IMR-90 (cell line): ENCODE measurements around the gene MRC2. TPM values are rescaled to one million over a fixed set of nuclear protein-coding genes. Genes with fewer than 3 reads are reported as not detected.
A peak's percentile ranks its signal among the peaks of the same experiment; 100 is the strongest.

Source experiments
- ATAC-seq: fragments of 200-7000 bp; cut with Tn5 transposase; 2 replicates; pipeline ENCODE4 v1.9.1; 2020; ENCODE audit warnings: low read depth, mild to moderate bottlenecking, moderate library complexity
- BruUV-seq: library from RNA; stranded (reverse); fragments of 400-500 nt; replicated peaks from 2 replicates; lab custom pipeline; 2021; lab: Mats Ljungman, UMichigan
- CTCF ChIA-PET: fragments of 300-600 bp; formaldehyde crosslinking; extraction: SDS; loops from one replicate; lab custom pipeline; 2021; ENCODE audit warnings: antibody characterized with exemption; lab: Yijun Ruan, JAX
- POLR2A ChIA-PET: fragments of 300-600 bp; sonication (Branson Sonifier 250); formaldehyde crosslinking; loops from one replicate; lab custom pipeline; 2022; ENCODE audit warnings: antibody characterized with exemption; ENCODE audit not compliant: unreplicated experiment; lab: Charles Lee
- DNase-seq: peaks from one replicate; pipeline ENCODE4 v3.0.0; 2013
- H2AFZ ChIP-seq: replicated peaks from 2 replicates; pipeline ENCODE3; 2013; ENCODE audit warnings: low read length, mild to moderate bottlenecking; ENCODE audit not compliant: poor library complexity
- H2AK5ac ChIP-seq: 2 replicates; pipeline ENCODE4 v1.6.1; 2013; ENCODE audit warnings: low read depth, low read length, inconsistent platforms
- H2AK9ac ChIP-seq: replicated peaks from 2 replicates; pipeline ENCODE3; 2013; ENCODE audit warnings: mild to moderate bottlenecking, low read depth, low read length, moderate library complexity; ENCODE audit not compliant: poor library complexity
- H2BK120ac ChIP-seq: 2 replicates; pipeline ENCODE4 v1.6.1; 2013; ENCODE audit warnings: low read depth, low read length, inconsistent platforms
- H2BK15ac ChIP-seq: 3 replicates; pipeline ENCODE4 v1.6.1; 2013; ENCODE audit warnings: low read depth, low read length, inconsistent platforms
- H2BK20ac ChIP-seq: 2 replicates; pipeline ENCODE4 v1.6.1; 2013; ENCODE audit warnings: low read depth, mild to moderate bottlenecking, inconsistent platforms, low read length, moderate library complexity
- H2BK5ac ChIP-seq: 2 replicates; pipeline ENCODE4 v1.6.1; 2013; ENCODE audit warnings: mild to moderate bottlenecking, low read depth, low read length, inconsistent platforms; ENCODE audit not compliant: poor library complexity, severe bottlenecking
- H3K14ac ChIP-seq: replicated peaks from 2 replicates; pipeline ENCODE4 v1.6.1; 2013; ENCODE audit warnings: low read depth, low read length, inconsistent platforms
- H3K18ac ChIP-seq: 2 replicates; pipeline ENCODE4 v1.6.1; 2013; ENCODE audit warnings: low read depth, low read length, control low read depth
- H3K23ac ChIP-seq: 2 replicates; pipeline ENCODE4 v1.6.1; 2013; ENCODE audit warnings: low read depth, low read length, inconsistent platforms
- H3K27ac ChIP-seq: 2 replicates; pipeline ENCODE4 v1.5.1; 2013; ENCODE audit warnings: mild to moderate bottlenecking, control low read depth, low read length; ENCODE audit not compliant: insufficient read depth
- H3K27me3 ChIP-seq: 2 replicates; pipeline ENCODE4 v1.6.1; 2013; ENCODE audit warnings: low read length; ENCODE audit not compliant: control insufficient read depth, insufficient read depth
- H3K36me3 ChIP-seq: 2 replicates; pipeline ENCODE4 v1.6.1; 2013; ENCODE audit warnings: low read length, mixed read lengths; ENCODE audit not compliant: control insufficient read depth, insufficient read depth
- H3K4ac ChIP-seq: 2 replicates; pipeline ENCODE4 v1.6.1; 2013; ENCODE audit warnings: low read depth, low read length, inconsistent platforms
- H3K4me1 ChIP-seq: 2 replicates; pipeline ENCODE4 v1.6.1; 2013; ENCODE audit warnings: low read length, mixed read lengths; ENCODE audit not compliant: control insufficient read depth, insufficient read depth
- H3K4me2 ChIP-seq: 2 replicates; pipeline ENCODE4 v1.6.1; 2013; ENCODE audit warnings: low read depth, mild to moderate bottlenecking, control low read depth, low read length, moderate library complexity
- H3K4me3 ChIP-seq: 2 replicates; pipeline ENCODE4 v1.5.1; 2013; ENCODE audit warnings: low read depth, mild to moderate bottlenecking, control low read depth, low read length, moderate library complexity; ENCODE audit not compliant: insufficient read depth
- H3K56ac ChIP-seq: 2 replicates; pipeline ENCODE4 v1.6.1; 2013; ENCODE audit warnings: low read length, inconsistent platforms; ENCODE audit not compliant: insufficient read depth; ENCODE audit errors: extremely low read depth
- H3K79me1 ChIP-seq, 2 experiments: 2 replicates each; pipeline ENCODE4 v1.6.1; 2013; ENCODE audit warnings: low read length in 2 of 2, inconsistent platforms in 1 of 2, low read depth in 1 of 2
- H3K9ac ChIP-seq: 2 replicates; pipeline ENCODE4 v1.6.1; 2013; ENCODE audit warnings: low read depth, low read length, control low read depth
- H3K9me1 ChIP-seq: 2 replicates; pipeline ENCODE4 v1.6.1; 2013; ENCODE audit warnings: low read length, inconsistent platforms; ENCODE audit not compliant: insufficient read depth
- H3K9me3 ChIP-seq: 2 replicates; pipeline ENCODE4 v1.6.1; 2013; ENCODE audit warnings: low read length; ENCODE audit not compliant: control insufficient read depth, insufficient read depth
- H4K20me1 ChIP-seq: 2 replicates; pipeline ENCODE4 v1.6.1; 2013; ENCODE audit warnings: low read length, inconsistent platforms; ENCODE audit not compliant: insufficient read depth
- H4K5ac ChIP-seq: 2 replicates; pipeline ENCODE4 v1.6.1; 2013; ENCODE audit warnings: mild to moderate bottlenecking, low read depth, low read length, control low read depth
- H4K8ac ChIP-seq, 2 experiments: 2 replicates each; pipeline ENCODE4 v1.6.1; 2013; ENCODE audit warnings: low read depth in 2 of 2, low read length in 2 of 2, control low read depth in 1 of 2, inconsistent platforms in 1 of 2
- H4K91ac ChIP-seq: 2 replicates; pipeline ENCODE4 v1.6.1; 2013; ENCODE audit warnings: low read depth, low read length, inconsistent platforms; ENCODE audit not compliant: insufficient read depth
- RAD21 ChIP-seq: IDR thresholded peaks from 2 replicates; pipeline ENCODE4 v1.6.1; 2012; ENCODE audit warnings: low read length, improper control_type of control experiment
- WGBS, 2 experiments: methylation state at CpG; one replicate each; pipeline versions ENCODE4 v1.1.5 to v1.1.7; 2013; ENCODE audit warnings: missing lambda C conversion rate in 2 of 2; ENCODE audit not compliant: insufficient read length in 1 of 2; ENCODE audit errors: extremely low coverage in 2 of 2; 5-methylcytosine and 5-hydroxymethylcytosine counted together
- dilution Hi-C: fragments of 300-500 bp; cut with HindIII; formaldehyde crosslinking; loops from one replicate; pipeline ENCODE4 v1.14.3; 2018; ENCODE audit warnings: low sequenced_read_pairs; ENCODE audit not compliant: unreplicated experiment
- in situ Hi-C: fragments of 300-500 bp; cut with MboI; formaldehyde crosslinking; loops from 3 replicates; pipeline ENCODE4 v1.14.3; 2019; ENCODE audit warnings: low sequenced_read_pairs, inconsistent platforms, mixed read lengths
- intact Hi-C: fragments of 100-400 bp; cut with micrococcal nuclease; formaldehyde crosslinking; loops from 2 replicates; pipeline ENCODE4 v1.10.0; 2022
- polyA plus RNA-seq, 3 experiments: library from polyadenylated mRNA; depleted of rRNA; stranded (reverse); fragments of >200 nt; gene quantifications; 2 replicates each; pipeline ENCODE4 v1.2.3, GENCODE V29; 2012; ENCODE audit warnings: low replicate concordance in 1 of 3
- total RNA-seq: library from RNA; depleted of rRNA; stranded (reverse); fragments of >200 nt; gene quantifications from 2 replicates; pipeline ENCODE4 v1.2.3, GENCODE V29; 2012

Gene MRC2
- total and polyA plus RNA-seq, 2 of the 4 experiments (the other 2 are of a cell fraction): 39.3 to 137 TPM

DNA sequence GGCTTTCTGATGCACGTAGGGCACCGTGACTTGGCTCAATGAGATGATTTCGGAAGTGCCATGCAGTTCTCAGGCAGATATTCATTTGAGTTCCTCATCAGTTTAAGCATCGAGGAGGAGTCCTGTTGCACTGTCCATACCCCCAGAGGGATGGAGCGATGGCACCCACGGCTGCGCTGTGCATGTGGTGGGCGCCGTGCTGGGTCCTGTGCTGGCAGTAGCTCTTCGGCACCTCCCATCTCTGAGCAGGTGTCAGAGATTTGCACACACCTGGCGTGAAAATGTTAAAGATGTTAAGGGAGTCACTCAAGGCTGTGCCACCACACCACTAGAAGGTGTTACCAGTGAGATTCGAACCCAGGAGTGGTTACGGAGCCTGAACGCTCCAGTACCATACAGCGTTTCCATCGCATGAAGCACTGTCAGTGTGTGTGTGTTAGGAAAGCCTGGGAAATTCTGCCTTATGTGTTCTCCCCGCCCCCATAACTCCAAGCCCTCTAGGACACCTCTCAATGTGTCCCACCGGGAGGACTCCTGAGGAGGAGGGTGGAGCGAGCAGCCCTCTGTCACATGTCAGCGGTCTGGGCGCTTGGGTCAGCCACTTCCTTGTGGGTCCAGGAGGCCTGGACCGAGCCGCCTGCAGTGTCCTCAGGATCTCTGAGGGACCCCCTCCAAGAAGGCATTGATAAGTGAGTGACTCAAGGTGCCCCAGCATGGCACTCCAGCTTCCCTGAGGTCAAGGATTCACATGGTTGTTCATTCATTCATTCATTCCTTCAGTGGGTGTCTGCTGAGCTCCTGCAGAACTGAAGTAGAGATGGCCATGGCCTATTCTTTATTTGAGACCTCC lies 3.8 kb downstream of the MRC2 start:
- no peak overlapping the region for H4K5ac ChIP-seq
- no peak overlapping the region for H3K4ac ChIP-seq
- H2AFZ ChIP-seq: no peak overlapping the region
- DNase-seq (no peak), ATAC-seq (no peak)
- H3K9me1 ChIP-seq: peaks cover 34% of the 10 kb centered on the region
- WGBS, 2 experiments: 97% methylated on average over 6 of the region's 23 CpGs; no CpG with 5 or more reads in 1 of the 2 experiments
- H3K56ac ChIP-seq: no peak overlapping the region
- ChIA-PET CTCF (no interaction called here), POLR2A (no interaction called here)
- peaks cover 6 to 75% of the 10 kb centered on the region in 2 experiments; a peak in 3 of 4 replicates for H3K79me1 ChIP-seq
- no peak overlapping the region for H3K18ac ChIP-seq
- in situ Hi-C loops (no loop called here), dilution Hi-C loops (no loop called here), intact Hi-C loops (no loop called here)
- peaks cover 30% of the 10 kb centered on the region for H3K4me1 ChIP-seq
- H3K27ac ChIP-seq: no peak overlapping the region
- no peak overlapping the region for H3K9ac ChIP-seq
- no TSS peak for BruUV-seq
- H2AK9ac ChIP-seq: peak overlapping the region; percentile 22
- no peaks in the 10 kb centered on the region for H3K9me3 ChIP-seq
- no peak overlapping the region for H4K91ac ChIP-seq
- no peak overlapping the region for H3K14ac ChIP-seq
- 0 out of 2 replicates have a peak overlapping the region, but pooled peaks have one; percentile 24 for H3K23ac ChIP-seq
- peaks cover 55% of the 10 kb centered on the region for H4K20me1 ChIP-seq
- peak overlapping the region; percentile 12; the same call in 1 of the 2 replicates for H2AK5ac ChIP-seq
- no peak overlapping the region for H2BK5ac ChIP-seq
- H2BK120ac ChIP-seq: no peak overlapping the region
- TF ChIP-seq RAD21: no peak
- no peak overlapping the region for H2BK20ac ChIP-seq
- H4K8ac ChIP-seq: no peak overlapping the region
- no peaks in the 10 kb centered on the region for H3K27me3 ChIP-seq
- peaks cover 5% of the 10 kb centered on the region; the same call in 1 of the 2 replicates for H3K36me3 ChIP-seq
- no peak overlapping the region; the same call in 2 of the 3 replicates for H2BK15ac ChIP-seq
- no peak overlapping the region; the same call in 1 of the 2 replicates for H3K4me2 ChIP-seq
- no peak overlapping the region for H3K4me3 ChIP-seq
